GM21529 (cell line): ENCODE data around the gene LSR.

Source experiments
- ATAC-seq: cut with Tn5 transposase; IDR thresholded peaks from one replicate; pipeline ENCODE4 v1.9.1; 2021; ENCODE audit not compliant: unreplicated experiment

LSR gene

GRCh38 chr19:35265900-35266519 lies 17.2 kb downstream of the LSR start:
- no peak for ATAC-seq

- ATAC-seq = no peak
Observed at GRCh38 chr19:35266520-35267352, 17.9 kb downstream of the LSR start.

GRCh38 chr19:35267353-35267817 lies 18.6 kb downstream of the LSR start:
- ATAC-seq = no peak

GRCh38 chr19:35267818-35268535 lies 19.2 kb downstream of the LSR start:
- ATAC-seq = no peak

GRCh38 chr19:35268536-35269437 lies 20.0 kb downstream of the LSR start, which contains the start of gene USF2:
USF2 (plus strand) TSS chr19:35268962; CDS start chr19:35269102, 140 bp downstream.
- no peak for ATAC-seq

GRCh38 chr19:35269438-35270117 lies 20.8 kb downstream of the LSR start:
- peak; percentile 49 for ATAC-seq

GRCh38 chr19:35270381-35270811 lies 21.6 kb downstream of the LSR start:
- no peak for ATAC-seq

- ATAC-seq = no peak
Observed at GRCh38 chr19:35271546-35271945, 22.7 kb downstream of the LSR start.

GRCh38 chr19:35272122-35272719 lies 23.4 kb downstream of the LSR start:
- ATAC-seq = no peak

GRCh38 chr19:35272954-35273649 lies 24.3 kb downstream of the LSR start:
- ATAC-seq = no peak

- ATAC-seq = no peak
Observed at GRCh38 chr19:35273686-35274259, 25.0 kb downstream of the LSR start.

GRCh38 chr19:35274323-35274722 lies 25.5 kb downstream of the LSR start:
- no peak for ATAC-seq

- ATAC-seq = no peak
Observed at GRCh38 chr19:35276706-35277281, 28.0 kb downstream of the LSR start.

GRCh38 chr19:35278578-35279284 lies 29.9 kb downstream of the LSR start:
- no peak for ATAC-seq

GRCh38 chr19:35279374-35279773 lies 30.6 kb downstream of the LSR start:
- ATAC-seq = no peak

GRCh38 chr19:35279985-35280821 lies 31.4 kb downstream of the LSR start:
- ATAC-seq = no peak

- ATAC-seq = no peak
Observed at GRCh38 chr19:35281303-35281702, 32.5 kb downstream of the LSR start.
